Measurements from ENCODE around the gene UNC13D. TPM values are rescaled to one million over a fixed set of nuclear protein-coding genes. Genes with fewer than 3 reads are reported as not detected.

Gene UNC13D
- total RNA-seq, 1 donor from 2014 or later = 11.5 TPM

DNA sequence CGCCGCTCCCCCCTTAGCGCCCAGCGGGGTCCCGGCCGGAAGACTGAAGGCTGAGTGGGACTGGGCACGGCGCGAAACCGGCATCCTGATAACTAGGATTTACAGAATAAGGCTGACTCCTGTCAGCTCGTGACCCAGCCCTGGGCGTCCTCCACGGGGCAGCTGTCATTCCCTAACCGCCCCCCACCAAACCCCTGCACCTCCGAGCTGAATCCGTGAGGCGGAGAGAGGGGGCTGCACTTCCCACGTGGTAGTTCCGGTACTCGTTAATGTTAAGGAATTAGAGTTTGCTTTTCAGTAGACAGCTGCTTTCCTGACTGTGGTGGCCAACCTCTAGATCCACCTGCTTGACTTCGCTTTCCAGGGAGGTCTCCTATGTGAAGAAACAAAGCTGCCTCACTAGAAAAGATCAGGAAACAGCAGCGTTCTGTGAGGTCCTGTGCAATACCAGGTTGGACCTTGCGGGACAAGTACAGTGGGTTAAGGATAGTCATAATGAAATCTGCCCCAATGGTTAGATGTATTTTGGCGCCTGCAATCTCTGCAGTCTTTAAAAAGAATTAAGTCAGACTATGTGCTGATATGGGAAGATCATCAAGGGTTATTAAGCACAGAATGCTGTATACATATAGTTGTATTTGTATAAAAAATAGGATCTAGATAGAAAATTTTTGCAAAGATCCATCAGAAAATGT lies 12.0 kb upstream of the UNC13D start:
- Mint-ChIP-seq H3K27me3 (ENCODE audit: unreplicated experiment) (peaks cover 7% of the 10 kb centered on the region), H3K9me3 (ENCODE audit: unreplicated experiment) (no peaks in the 10 kb centered on the region), H3K4me1 (ENCODE audit: unreplicated experiment) (peaks cover 23% of the 10 kb centered on the region), H3K36me3 (ENCODE audit: low read depth, unreplicated experiment) (peaks cover 4% of the 10 kb centered on the region), H3K4me3 (ENCODE audit: unreplicated experiment) (peak overlapping the region; percentile 92), H3K27ac (ENCODE audit: unreplicated experiment) (no peak overlapping the region)
- DNase-seq (ENCODE audit: low spot score) = no peak
- TF ChIP-seq, protein P1, sequence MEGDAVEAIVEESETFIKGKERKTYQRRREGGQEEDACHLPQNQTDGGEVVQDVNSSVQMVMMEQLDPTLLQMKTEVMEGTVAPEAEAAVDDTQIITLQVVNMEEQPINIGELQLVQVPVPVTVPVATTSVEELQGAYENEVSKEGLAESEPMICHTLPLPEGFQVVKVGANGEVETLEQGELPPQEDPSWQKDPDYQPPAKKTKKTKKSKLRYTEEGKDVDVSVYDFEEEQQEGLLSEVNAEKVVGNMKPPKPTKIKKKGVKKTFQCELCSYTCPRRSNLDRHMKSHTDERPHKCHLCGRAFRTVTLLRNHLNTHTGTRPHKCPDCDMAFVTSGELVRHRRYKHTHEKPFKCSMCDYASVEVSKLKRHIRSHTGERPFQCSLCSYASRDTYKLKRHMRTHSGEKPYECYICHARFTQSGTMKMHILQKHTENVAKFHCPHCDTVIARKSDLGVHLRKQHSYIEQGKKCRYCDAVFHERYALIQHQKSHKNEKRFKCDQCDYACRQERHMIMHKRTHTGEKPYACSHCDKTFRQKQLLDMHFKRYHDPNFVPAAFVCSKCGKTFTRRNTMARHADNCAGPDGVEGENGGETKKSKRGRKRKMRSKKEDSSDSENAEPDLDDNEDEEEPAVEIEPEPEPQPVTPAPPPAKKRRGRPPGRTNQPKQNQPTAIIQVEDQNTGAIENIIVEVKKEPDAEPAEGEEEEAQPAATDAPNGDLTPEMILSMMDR (IDR thresholded peaks at IDR 0.05; ENCODE audit: unreplicated experiment) = no peak

DNA sequence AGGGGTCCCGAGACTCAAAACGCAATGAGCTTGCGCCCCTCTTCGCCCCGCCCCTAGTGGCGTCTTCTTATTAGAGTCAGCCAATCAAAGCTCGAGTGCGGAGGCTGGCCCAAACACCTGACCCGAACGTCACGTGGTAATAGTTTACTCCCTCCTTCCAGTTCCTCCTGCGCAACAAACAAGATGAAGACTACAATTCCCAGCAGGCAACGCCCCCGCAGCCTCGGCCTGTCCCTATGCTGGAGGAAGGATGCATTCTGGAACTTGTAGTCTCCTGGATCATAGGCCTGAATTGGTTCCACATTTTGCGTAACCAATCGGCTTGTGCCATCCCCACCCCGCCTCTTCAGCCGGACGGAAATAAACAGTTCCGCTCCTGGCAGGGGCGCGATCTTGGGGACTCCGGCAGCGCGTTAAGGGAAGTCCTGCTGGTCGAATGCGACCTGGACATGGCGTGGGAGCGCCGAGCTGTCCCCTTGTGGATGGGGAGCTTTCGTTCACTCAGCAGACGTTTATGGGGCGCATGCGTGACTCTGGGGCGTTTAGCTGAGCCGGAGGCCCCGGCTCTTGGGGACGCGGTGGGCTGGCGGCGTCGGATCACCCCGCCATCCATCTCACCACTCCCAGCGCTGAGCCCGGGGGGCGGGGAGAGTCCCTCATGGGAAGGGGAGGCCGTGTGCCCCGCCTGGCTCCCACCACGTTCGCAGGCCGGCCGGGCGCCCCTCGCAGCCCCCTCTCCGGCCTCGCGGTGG lies 11.3 kb upstream of the UNC13D start, which contains the start of gene WBP2:
Gene WBP2, minus strand, starts transcription at position 26 of the 752 bp plus-strand sequence. CDS start 38 bp downstream, outside the sequence.
- DNase-seq (ENCODE audit: low spot score) = peak; percentile 94
- Mint-ChIP-seq H3K4me3 (ENCODE audit: unreplicated experiment) (peak within 1 kb of the TSS; percentile 92), H3K4me1 (ENCODE audit: unreplicated experiment) (peaks cover 23% of the 10 kb centered on the region), H3K9me3 (ENCODE audit: unreplicated experiment) (no peaks in the 10 kb centered on the region), H3K27ac (ENCODE audit: unreplicated experiment) (no peak within 1 kb of the TSS), H3K36me3 (ENCODE audit: low read depth, unreplicated experiment) (peaks cover 5% of the 10 kb centered on the region), H3K27me3 (ENCODE audit: unreplicated experiment) (peaks cover 8% of the 10 kb centered on the region)
- TF ChIP-seq, protein P1 (IDR thresholded peaks at IDR 0.05; ENCODE audit: unreplicated experiment) = peak; percentile 57

DNA sequence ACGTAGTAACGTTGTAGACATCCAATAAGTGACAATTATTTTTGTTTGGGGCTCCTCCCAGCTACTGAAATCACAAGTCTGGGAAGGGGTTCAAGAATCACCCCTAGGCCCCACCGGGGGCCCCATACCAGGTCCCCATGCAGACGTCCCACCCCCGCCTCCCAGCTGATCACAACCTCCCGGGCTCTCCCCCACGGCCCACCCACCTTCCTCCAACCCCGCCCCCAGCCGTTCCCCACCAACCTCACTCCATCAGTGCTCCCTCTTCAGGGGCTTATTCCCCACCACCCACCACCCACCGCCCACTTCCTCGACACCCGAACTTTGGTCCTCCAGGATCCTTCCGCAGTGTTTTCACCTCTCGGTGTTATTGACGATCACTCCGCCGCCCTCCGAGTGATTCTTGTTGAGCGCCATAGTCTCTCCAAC lies 10.7 kb upstream of the UNC13D start:
- Mint-ChIP-seq H3K9me3 (ENCODE audit: unreplicated experiment) (no peaks in the 10 kb centered on the region), H3K4me3 (ENCODE audit: unreplicated experiment) (no peak overlapping the region), H3K4me1 (ENCODE audit: unreplicated experiment) (peaks cover 23% of the 10 kb centered on the region), H3K27me3 (ENCODE audit: unreplicated experiment) (peaks cover 8% of the 10 kb centered on the region), H3K36me3 (ENCODE audit: low read depth, unreplicated experiment) (peaks cover 5% of the 10 kb centered on the region), H3K27ac (ENCODE audit: unreplicated experiment) (no peak overlapping the region)
- TF ChIP-seq, protein P1 (IDR thresholded peaks at IDR 0.05; ENCODE audit: unreplicated experiment) = no peak
- DNase-seq (ENCODE audit: low spot score) = no peak

DNA sequence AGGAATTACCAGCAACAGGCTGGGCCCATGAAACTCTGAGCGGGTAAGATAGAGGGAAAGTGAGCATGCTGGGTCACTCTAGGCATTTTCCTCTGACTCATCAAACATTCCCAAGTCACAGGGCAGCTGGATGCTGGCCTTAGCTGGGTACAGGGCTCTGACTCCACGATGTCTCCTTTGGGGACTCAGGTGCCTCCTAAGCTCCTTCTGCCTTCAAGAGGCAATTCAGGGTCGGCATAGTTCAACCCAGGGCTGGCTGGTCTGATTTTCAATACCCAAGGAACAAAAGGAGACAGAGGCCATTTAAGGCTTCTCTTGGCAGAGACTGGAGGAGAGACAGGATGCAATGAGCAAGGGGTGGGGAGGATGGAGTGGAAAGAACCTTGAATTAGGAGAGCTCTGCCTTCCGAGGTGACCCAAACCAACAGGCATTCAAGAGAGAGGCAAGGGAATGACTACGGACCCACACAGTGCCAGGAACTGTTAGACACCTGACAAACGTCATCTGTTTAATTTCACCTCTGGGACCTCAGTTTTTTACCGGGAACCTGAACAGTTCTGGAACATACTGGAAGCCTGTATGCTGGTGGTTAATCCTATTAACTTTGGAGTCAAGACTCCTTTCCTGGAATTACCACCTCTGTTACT lies 10.0 kb upstream of the UNC13D start:
- peaks cover 30% of the 10 kb centered on the region for H3K4me1 Mint-ChIP-seq (ENCODE audit: unreplicated experiment)
- DNase-seq (ENCODE audit: low spot score) = no peak
- no peaks in the 10 kb centered on the region for H3K9me3 Mint-ChIP-seq (ENCODE audit: unreplicated experiment)
- TF ChIP-seq, protein P1 (IDR thresholded peaks at IDR 0.05; ENCODE audit: unreplicated experiment) = no peak
- H3K4me3 Mint-ChIP-seq (ENCODE audit: unreplicated experiment) = no peak overlapping the region
- no peak overlapping the region for H3K27ac Mint-ChIP-seq (ENCODE audit: unreplicated experiment)
- H3K36me3 Mint-ChIP-seq (ENCODE audit: low read depth, unreplicated experiment) = peaks cover 12% of the 10 kb centered on the region
- peaks cover 5% of the 10 kb centered on the region for H3K27me3 Mint-ChIP-seq (ENCODE audit: unreplicated experiment)

All from endothelial cell (in vitro differentiated cells).